GM21423 (cell line): Measurements from ENCODE around the gene HLA-DOA.

Experiments used
- ATAC-seq: cut with Tn5 transposase; IDR thresholded peaks from one replicate; pipeline ENCODE4 v1.9.1; 2021; ENCODE audit warnings: mild to moderate bottlenecking, moderate library complexity; ENCODE audit not compliant: unreplicated experiment

HLA-DOA gene

DNA sequence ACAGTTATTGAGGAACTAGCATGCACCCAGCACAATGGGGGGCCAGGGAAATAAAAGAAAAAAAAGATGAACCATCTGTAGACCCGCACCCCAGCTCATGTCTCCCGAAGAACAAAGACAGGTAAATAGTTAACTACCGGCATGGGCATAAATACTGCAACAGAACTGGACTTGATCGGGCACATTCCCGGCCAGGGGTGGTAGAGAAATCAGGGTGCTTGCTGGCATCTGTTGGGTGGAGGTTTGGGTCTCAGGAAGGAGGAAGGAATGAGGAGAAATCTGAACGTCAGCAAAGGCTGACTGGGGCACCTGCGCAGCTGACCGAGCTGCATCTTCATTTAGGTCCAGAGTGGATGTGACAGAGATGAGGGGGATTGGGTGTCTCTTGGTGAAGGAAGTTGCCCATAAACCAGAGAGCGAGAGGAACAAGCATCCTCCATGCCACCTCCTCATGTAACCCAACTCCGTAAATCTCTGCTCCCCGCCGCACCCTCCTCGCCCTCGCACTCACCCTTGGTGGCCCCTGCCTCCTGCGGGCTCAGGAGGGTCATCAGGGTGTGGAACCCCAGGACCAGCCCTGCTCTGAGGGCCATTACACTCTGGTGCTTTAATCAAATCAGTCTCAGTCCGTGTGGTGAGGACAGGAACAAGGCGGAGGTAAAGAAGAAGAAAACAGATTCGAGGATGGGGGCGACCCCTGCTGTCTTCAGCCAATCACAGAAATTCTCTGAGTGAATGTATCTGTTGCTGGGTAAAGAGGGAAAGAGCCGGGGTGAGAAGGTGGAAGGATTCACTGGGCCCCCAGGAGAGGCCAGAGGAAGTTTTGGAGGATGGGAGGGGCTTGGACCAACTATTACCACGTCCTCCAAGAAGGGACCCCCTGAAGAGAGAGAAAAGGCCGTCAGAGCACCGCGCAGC lies at the start of gene HLA-DOA:
HLA-DOA (minus strand) TSS at position 648 of the 918 bp plus-strand sequence.
- peak; percentile 78 for ATAC-seq

DNA sequence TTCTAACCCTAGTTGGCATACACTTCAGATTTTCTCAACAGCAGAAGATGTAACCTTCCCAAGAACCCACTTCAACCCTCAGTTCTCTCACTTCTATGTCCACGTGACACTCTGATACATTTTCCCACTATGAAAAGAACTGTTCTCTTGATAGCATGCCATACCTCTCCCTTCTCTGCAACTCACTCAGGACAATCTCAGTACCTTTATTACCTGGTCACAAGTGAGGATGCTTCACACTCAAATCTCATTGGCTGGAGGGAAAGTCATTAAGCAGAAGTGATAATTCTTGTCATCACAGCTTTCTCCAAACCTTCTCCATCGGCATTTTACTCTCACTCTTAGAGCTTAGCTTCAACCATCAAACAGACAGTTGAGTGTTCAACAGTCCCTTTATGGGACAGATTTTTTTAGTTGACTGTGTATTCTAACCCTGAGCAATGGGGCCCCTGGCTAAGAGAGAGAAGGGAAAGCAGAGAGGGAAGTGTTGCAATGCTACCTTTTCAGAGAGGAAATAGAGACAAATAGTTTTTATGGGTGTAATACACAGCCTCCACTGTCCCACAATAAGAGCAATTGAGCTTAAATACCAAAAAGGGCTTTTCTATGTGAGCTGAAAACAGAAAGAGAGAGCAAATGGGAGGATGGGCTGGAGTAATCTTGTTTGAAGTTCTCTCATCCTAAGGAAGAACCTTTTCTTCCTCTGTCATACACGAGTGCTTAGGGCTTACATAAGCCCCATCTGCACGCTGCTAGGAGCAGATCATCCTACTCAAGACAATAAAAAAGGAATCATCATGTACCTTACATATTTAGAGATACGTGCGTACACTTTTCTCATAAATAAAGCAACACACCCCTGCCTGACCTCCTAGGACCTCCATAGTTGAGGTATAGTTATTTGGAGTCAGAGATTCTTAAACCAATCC lies 48.1 kb upstream of the HLA-DOA start:
- ATAC-seq, result no peak

DNA sequence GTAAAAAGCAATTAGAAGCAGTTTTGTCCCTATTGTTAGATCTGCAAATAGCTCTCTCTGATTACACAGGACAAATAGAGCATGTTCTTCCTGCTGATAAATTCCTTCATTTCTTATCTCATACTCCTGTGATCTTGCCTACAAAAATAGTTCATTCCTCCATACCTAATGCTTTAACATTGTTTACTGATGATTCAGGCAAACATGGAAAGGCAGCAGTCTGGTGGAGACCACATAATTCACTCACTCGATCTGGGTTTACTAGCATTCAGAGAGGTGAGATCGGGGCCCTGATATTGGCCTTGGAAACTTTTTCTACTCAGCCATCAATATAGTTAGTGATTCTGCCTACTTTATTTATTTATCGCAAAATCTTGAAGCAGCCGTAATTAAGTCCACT lies 43.8 kb upstream of the HLA-DOA start:
- no peak for ATAC-seq

DNA sequence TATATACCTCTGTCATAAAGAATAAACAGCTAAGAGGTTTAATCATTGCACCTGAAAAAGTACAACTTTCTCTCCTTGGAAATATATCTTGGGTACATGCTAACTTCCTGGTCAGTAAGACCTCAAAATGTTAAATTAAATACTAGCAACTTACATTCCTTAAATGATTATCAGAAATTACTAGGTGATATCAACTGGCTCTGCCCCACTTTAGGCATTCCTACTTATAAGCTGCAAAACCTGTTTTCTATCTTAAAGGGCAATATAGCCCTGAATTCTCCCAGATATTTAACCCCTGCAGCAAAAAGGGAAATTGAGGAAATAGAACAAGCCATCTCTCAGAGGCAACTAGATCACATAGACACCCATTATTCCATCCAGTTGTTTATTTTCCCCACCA lies 43.2 kb upstream of the HLA-DOA start:
- no peak for ATAC-seq

DNA sequence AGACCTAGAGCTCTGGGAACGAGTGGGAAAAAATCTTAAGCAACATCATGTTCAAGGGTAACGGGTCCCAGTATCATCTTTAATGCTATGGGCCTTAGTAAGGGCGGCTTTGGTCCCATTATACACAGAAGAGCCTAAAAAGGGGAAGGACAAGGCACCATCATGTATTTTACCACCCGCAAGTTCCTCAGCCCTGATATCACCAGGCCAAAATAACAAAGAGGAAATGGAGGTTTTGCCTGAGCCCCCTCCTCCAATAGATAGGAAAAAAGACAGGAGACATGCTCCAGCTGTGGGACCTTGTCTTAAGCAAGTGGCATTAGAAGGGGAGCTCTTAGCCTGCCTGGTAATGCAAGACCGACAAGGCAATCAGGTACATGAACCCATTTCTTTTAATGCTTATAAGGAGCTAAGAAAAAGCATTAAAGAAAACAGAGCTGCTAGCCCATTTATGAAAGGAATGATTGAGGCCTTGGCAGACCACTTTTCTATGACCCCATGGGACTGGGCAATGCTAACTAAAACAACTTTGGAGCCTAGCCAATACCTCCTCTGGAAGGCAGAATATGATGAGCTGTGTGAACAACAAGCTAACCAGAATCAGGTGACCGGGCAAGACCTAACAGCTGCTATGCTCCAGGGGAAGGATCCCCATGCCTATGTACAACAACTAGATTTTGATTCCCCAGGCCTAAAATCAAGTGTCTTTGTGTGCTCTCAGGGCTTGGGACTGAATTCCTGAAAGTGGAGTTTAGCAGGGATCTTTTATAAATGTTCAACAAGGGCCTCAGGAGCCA lies 40.8 kb upstream of the HLA-DOA start:
- ATAC-seq, result no peak

DNA sequence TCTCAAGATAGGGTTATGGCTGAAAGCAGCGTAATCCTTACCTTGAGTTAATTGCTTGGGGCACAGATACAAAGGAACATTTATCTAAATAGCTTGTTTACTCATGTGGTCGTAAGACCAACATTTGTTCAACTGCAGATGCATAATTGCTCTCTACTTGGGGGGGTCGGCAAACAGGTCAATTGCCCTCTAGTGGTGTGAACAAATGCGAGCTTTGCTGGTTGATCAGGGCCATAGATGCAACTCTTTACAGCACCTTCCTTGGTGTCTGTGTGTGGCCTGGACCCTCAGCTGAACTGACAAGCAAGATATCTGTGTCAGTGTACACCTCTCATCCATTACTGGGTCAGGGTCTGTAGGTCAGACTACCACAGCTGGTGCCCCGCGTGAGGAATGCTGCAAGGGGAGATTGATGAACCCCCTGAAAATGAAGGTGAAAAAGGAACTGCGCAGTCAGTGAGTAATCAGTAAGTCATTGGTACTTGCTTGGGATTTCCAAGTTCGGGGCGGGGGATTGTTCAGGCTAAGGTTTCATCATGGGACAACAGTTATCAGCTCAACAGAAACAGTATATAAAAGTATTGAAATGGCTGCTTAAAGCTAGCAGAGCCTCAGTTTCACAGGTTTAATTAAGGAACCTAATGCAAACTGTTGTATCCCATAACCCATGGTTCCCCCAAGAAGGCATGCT lies 40.1 kb upstream of the HLA-DOA start:
- no peak for ATAC-seq

DNA sequence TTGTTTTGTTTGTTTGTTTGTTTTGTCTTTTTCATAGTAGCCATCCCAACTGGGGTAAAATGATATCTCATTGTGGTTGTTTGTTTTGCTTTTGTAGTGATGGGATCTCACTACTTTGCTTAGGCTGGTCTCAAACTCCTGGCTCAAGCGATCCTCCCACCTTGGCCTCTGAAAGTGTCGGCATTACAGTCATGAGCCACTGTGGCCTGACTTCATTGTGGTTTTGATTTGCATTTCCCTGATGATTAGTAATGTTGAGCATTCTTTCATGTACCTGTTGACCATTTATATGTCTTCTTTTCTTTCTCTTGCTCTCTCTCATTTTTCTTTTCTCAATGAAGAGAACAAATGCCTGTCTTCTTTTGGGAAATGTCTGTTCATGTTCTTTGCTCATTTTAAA lies 30.8 kb upstream of the HLA-DOA start:
- ATAC-seq, result no peak

DNA sequence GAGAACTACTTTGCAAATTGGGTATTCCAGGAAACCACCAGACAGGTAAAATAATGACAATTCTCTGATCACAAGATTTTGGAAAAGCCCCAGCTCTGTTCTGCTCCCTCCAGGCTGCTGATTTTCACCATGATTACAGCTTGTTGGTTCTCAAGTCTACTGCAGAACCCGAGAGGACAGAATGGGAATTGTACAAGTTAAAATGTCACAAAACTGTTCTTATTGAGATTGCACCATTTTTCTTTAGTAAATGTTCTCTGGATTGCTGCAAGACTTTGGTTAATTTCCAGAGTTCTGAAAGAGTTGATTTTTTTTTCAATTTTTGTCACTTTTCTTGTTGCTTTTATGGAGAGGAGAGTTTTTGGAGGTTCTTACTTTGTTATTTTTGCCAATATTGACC lies 27.1 kb upstream of the HLA-DOA start:
- ATAC-seq, result no peak

DNA sequence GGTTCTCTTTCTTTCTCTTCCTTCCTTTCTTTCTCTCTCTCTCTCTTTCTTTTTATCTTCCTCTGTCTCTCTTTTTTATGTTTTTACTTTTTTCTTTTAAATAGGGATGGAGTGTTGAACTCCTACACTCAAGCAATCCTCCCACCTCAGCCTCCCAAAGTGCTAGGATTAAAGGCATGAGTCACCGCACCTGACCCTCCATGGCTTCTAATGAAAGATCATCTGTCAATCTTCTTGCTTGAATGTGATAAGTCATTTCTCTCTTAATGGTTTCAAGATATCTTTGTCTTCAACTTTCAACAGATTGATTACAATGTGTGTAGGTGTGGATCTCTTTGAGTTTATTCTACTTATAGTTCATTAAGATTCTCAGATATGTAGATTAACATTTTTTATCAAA lies 25.2 kb upstream of the HLA-DOA start:
- no peak for ATAC-seq

DNA sequence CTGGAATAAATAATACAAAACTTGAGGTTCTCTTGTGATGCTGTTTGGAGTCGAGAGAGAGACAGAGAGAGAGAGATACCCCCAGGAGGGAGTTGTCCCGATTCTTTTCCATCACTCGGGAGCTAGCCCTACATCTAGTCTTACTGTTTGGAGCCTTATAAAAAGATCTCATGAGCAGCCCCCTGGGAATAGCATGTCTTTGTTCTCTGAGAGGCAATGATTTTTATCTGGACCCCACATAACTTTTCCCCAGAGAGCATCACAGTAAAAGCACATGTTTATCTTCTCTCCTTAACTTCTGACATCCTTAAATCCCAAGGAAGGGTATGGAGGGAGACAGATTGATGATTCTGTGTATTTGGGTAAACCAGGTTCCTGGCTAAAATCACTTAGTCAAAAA lies 20.9 kb upstream of the HLA-DOA start:
- ATAC-seq, result no peak

DNA sequence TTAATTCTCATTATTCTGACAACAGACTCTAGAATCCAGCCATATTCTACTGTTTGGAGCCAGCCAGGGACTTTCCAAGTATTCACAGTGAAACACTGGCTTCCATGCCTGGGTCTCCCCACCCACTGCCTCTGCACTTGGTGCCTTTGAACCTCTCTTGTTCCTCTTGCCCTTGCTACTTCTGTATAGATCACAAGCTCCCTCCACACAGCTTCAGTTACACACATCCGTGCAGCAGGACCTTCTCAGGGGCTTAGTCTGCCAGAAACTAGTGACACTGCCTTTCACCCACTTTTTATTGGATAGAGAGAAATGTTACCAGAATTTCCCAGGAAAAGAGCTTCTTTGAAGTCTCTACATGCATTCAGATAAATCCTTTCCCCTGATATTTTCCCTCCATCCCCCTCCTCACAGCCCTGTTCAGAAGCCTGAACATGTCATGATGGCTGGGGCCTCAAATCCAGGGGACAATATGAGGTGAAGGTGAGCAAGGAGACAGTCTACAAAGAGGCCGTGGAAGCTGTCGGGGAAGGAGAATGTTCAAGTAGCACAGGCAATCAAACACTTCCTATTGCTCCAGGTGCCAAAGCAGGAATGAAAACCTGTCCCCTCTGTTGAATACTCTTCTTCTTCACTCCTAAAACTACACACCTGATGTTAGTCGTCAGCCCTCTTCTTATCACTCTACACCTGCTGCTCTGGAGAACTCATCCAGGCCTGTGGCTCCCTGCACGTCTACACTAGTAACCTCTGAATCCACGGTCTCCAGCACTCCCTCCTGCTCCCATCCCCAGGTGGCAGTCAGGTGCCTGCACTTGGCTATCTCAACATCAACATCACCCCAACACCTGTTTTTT lies 20.2 kb upstream of the HLA-DOA start:
- peak; percentile 70 for ATAC-seq

DNA sequence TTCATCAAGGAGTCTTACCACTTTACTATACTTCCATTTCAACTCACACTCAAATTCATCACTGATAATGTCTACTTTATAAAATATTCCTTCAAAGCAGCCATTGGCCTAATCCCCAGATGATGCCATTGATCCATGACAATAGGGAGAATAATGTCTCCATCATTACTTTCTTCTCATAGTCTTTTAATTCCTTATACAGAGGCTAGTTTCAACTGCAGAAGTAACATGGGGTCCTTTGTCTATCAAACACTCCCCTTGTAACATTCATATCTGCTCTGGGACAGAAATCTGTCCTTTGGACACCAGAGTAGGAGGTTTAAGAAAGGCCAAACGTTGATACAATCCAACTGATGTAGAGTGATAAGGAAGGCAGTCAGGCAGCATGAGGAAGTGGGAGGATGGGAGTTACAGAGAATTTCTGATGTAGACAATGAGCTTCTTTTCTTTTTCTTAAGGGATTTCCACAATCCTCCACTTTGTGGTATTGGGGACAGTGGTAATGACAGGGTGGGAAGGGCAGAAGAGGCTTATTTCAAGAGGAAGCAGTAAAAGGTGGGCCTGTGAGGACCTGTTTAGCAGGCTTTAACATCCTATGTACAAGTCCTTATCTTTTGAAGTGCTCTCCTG lies 18.9 kb upstream of the HLA-DOA start:
- ATAC-seq, result peak; percentile 3

DNA sequence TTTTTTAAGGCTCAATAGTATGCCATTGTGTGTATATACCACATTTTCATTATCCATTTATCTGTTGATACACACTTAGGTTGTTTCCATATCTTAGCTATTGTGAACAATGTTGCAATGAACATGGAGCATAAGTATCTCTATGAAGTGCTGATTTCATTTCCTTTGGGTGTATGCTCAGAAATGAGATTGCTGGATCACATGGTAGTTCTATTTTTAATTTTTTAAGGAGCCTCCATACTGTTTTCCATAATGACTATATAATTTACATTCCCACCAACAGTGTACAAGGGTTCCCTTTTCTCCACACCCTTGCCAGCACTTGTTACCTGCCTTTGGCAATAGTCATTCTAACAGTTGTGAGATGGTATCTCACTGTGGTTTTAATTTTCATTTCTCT lies 15.1 kb upstream of the HLA-DOA start:
- no peak for ATAC-seq

DNA sequence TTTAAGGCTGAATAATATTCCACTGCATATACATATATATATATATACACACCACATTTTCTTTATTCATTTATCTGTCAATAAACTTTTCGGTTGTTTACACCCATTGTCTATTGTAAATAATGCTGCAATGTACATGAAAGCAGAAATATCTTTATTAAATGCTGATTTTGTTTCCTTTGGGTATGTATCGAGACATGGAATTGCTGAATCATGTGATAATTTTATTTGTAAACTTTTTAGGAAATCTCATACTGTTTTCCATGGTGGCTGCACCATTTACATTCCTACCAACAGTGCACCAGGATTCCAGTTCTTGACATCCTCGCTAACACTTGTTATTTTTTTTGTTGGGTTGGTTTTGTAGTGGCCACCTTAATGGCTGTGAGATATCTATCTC lies 14.1 kb upstream of the HLA-DOA start:
- no peak for ATAC-seq

DNA sequence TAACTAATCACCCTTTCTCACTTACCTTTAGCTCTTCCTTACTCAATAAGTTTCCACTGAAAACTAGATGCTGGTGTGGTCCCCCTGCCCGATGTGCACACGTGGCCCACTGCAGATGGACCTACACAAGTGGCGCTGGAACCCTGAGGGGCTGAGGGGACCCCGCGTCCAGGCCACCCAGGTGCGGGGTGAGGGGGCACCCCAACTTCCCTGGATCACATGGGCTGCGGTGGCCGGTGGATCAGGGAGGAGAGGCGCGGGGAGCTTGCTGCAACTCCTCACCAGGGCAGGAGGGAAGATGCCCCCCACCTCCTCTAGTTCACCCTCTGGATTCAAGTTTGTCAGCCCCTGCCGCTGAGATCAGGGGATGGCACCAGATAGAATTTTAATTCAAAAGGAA lies 12.5 kb upstream of the HLA-DOA start:
- no peak for ATAC-seq

DNA sequence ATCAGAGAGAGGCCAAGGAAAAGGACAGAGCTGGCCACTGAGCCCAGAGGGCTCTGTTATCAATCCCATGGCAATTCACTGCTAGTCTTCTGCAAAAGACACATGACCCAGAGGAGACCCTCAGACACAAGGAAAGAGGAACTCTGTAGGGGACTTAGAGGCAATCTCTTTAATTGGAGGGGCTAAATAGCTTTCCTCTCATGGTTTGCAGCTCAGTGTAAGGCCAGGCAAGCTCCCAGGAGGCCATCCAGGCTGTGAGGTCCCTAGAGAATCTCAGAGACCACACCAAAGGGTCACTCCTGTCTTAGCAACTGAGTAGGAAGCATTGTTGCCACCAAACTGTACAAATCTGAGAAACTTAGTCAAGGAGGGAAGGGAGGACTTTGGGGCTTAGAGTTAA lies 10.0 kb upstream of the HLA-DOA start:
- no peak for ATAC-seq

DNA sequence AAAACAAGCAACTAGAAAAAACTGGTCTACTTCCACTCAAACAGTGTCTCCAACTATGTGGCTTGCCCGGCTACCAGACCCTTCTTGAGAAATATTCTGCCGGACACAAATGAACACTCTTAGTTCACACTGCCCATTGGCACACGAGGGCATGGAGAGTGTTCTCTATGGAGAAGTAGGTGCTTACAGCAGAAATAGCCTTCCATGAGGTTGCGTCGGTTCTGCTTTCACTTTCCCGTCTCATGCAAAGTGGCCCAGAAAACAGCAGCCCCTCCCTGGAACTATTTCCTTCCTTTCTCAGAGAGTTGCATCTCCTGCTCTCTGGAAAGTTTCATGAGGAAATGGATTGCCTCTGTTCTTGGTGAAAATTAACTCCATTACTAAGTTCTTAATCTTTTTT lies 9.5 kb upstream of the HLA-DOA start:
- ATAC-seq, result peak; percentile 49

DNA sequence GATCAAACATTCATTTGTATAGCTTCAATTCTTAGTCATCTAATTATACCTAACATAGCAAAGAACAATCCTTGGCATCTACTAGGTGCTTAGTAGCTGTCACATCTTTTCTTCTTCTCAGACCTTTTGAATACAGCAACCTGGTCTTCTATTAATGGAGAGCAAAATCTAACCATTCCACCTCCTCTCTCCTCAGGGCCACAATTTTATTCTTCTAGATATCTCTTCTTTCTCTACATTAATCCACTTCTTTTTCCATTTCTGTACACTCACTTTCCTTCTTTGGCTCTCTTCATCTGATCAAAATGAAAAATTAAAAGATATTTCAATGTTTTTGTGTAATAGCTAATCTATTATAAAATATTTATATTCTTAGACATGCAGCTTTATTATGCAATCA lies 9.0 kb upstream of the HLA-DOA start:
- no peak for ATAC-seq
